Right ventricle myocardium superior (tissue), 1 donor: ENCODE measurements around the gene CERS6. TPM values are rescaled to one million over a fixed set of nuclear protein-coding genes. Genes with fewer than 3 reads are reported as not detected.
"Not testable (repeated sequence)": the region's sequence is repeated elsewhere in the genome, so short reads cannot be mapped to it uniquely, and the experiment has no call there.

ENCODE experiments used
- ATAC-seq: fragments of 200-7000 bp; cut with Tn5 transposase; one replicate; pipeline ENCODE4 v1.9.1; 2020; ENCODE audit warnings: mild to moderate bottlenecking; ENCODE audit not compliant: poor library complexity
- DNase-seq: peaks from one replicate; pipeline ENCODE4 v3.0.0-alpha.2; 2020
- intact Hi-C: fragments of 100-400 bp; cut with DNase I; formaldehyde crosslinking; loops from one replicate; pipeline ENCODE4 v1.11.2; 2022
- total RNA-seq: library from RNA; stranded (reverse); fragmentation: NEBNext Ultra II Directional; extraction: Animal tissue kit (Norgen Biotek cat#: 25700); gene quantifications from one replicate; pipeline ENCODE4 v1.2.1, GENCODE V29; 2021
- donor health status: DM: no; HTN: yes; CAD: no; lungs with severe emphysema.

Gene CERS6
- total RNA-seq, 1 donor from 2014 or later, result 66.7 TPM

GRCh38 chr2:168663993-168664392 is 207.9 kb downstream of the CERS6 start:
- DNase-seq, result no peak
- intact Hi-C loops, result no loop called here
- no peak for ATAC-seq

GRCh38 chr2:168664715-168665114 is 208.6 kb downstream of the CERS6 start:
- ATAC-seq, intact Hi-C loops, DNase-seq: not testable (repeated sequence)

GRCh38 chr2:168666339-168666738 is 210.3 kb downstream of the CERS6 start:
- DNase-seq (no peak), ATAC-seq (no peak)
- intact Hi-C loops, result no loop called here

GRCh38 chr2:168667156-168667555 is 211.1 kb downstream of the CERS6 start:
- DNase-seq, result no peak
- no peak for ATAC-seq
- intact Hi-C loops, result no loop called here

- intact Hi-C loops, result no loop called here
- ATAC-seq, result no peak
- DNase-seq, result no peak
Measured at GRCh38 chr2:168669151-168669550, 213.1 kb downstream of the CERS6 start.

GRCh38 chr2:168670478-168670877 is 214.4 kb downstream of the CERS6 start:
- intact Hi-C loops, result no loop called here
- no peak for ATAC-seq
- no peak for DNase-seq

- DNase-seq (no peak), ATAC-seq (no peak)
- intact Hi-C loops, result no loop called here
Measured at GRCh38 chr2:168671932-168672331, 215.9 kb downstream of the CERS6 start.

- intact Hi-C loops, result no loop called here
- no peak for DNase-seq
- peak; percentile 53 for ATAC-seq
Measured at GRCh38 chr2:168673265-168674189, 217.5 kb downstream of the CERS6 start.

GRCh38 chr2:168678153-168678853 is 222.2 kb downstream of the CERS6 start:
- no peak for DNase-seq
- intact Hi-C loops, result no loop called here
- ATAC-seq, result no peak

- ATAC-seq (no peak), DNase-seq (no peak)
- intact Hi-C loops, result no loop called here
Measured at GRCh38 chr2:168679081-168679480, 223.0 kb downstream of the CERS6 start.

- intact Hi-C loops, result no loop called here
- ATAC-seq, result no peak
Measured at GRCh38 chr2:168679741-168680310, 223.8 kb downstream of the CERS6 start.

GRCh38 chr2:168683996-168684395 is 227.9 kb downstream of the CERS6 start:
- intact Hi-C loops, result no loop called here
- ATAC-seq (no peak), DNase-seq (no peak)

More at GRCh38 chr2:168679741-168680310, 223.8 kb downstream of the CERS6 start:
- no peak for DNase-seq

- intact Hi-C loops, result no loop called here
- DNase-seq, result no peak
- no peak for ATAC-seq
Measured at GRCh38 chr2:168684921-168685599, 229.0 kb downstream of the CERS6 start.

- intact Hi-C loops, result no loop called here
- no peak for DNase-seq
- ATAC-seq, result no peak
Measured at GRCh38 chr2:168685600-168686451, 229.8 kb downstream of the CERS6 start.

GRCh38 chr2:168686452-168687191 is 230.6 kb downstream of the CERS6 start:
- no peak for ATAC-seq
- DNase-seq, result no peak
- intact Hi-C loops, result no loop called here

GRCh38 chr2:168687314-168687713 is 231.2 kb downstream of the CERS6 start:
- no peak for DNase-seq
- intact Hi-C loops, result no loop called here
- peak; percentile 66 for ATAC-seq

- ATAC-seq (no peak), DNase-seq (no peak)
- intact Hi-C loops, result loop anchor here (10.0 kb wide), 1 partner anchor 346 kb away; no protein-coding TSS in a partner anchor
Measured at GRCh38 chr2:168690381-168690885, 234.4 kb downstream of the CERS6 start.
